Lower lobe of right lung (tissue), 2 donors: ENCODE data around the gene TMEM184A. TPM values are rescaled to one million over a fixed set of nuclear protein-coding genes. Genes with fewer than 3 reads are reported as not detected.
A peak's percentile ranks its signal among the peaks of the same experiment; 100 is the strongest.

Experiments used
- ATAC-seq, 2 donors: fragments of 200-7000 bp; cut with Tn5 transposase; one replicate each; pipeline ENCODE4 v1.9.1; 2020 to 2022; ENCODE audit warnings: mild to moderate bottlenecking in 2 of 2, moderate library complexity in 2 of 2
- DNase-seq: peaks from one replicate; pipeline ENCODE4 v3.0.0-alpha.2; 2020
- H3K27ac ChIP-seq: fragments of 200-600 bp; one replicate; pipeline ENCODE4 v1.8.0; 2022
- H3K27me3 ChIP-seq: fragments of 200-600 bp; one replicate; pipeline ENCODE4 v1.8.0; 2022; ENCODE audit warnings: low read depth
- H3K36me3 ChIP-seq: fragments of 200-600 bp; one replicate; pipeline ENCODE4 v1.8.0; 2022; ENCODE audit warnings: mild to moderate bottlenecking
- H3K4me1 ChIP-seq: fragments of 200-600 bp; one replicate; pipeline ENCODE4 v1.8.0; 2022
- H3K4me3 ChIP-seq: fragments of 200-600 bp; one replicate; pipeline ENCODE4 v1.8.0; 2022; ENCODE audit warnings: mild to moderate bottlenecking
- H3K9me3 ChIP-seq: fragments of 200-600 bp; one replicate; pipeline ENCODE4 v1.8.0; 2022
- intact Hi-C: fragments of 100-400 bp; cut with DNase I; formaldehyde crosslinking; loops from one replicate; pipeline ENCODE4 v1.11.0; 2022
- total RNA-seq: library from RNA; stranded (reverse); fragmentation: NEBNext Ultra II Directional; extraction: Animal tissue kit (Norgen Biotek cat#: 25700); gene quantifications from one replicate; pipeline ENCODE4 v1.2.1, GENCODE V29; 2021
- TF ChIP-seq, protein P1 (sequence below): fragments of 200-600 bp; IDR thresholded peaks from one replicate; pipeline ENCODE4 v1.8.0; 2022; ENCODE audit warnings: antibody characterized with exemption, mild to moderate bottlenecking
- donor health status: DM: no; HTN: yes; CAD: no; lungs with severe emphysema.

Gene TMEM184A
- total RNA-seq, 1 donor from 2014 or later: 4.3 TPM

DNA sequence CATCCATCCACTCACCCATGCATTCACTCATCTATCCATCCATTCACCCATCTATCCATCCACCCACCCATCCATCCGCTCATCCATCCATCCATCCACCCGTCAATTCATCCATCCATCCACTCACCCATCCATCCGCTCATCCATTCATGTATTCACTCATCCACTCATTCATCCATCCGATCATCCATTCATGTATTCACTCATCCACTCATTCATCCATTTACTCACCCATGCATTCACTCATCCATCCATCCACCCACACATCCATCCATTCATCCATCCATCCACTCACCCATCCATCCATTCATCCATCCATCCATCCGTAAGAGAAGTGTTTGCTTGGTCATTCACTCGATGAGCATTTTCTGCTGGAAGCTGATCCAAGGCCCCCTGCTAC, 22.5 kb upstream of the TMEM184A start:
- no peak overlapping the region for H3K4me3 ChIP-seq
- no peak for DNase-seq
- no peaks in the 10 kb centered on the region for H3K27me3 ChIP-seq
- peaks cover 8% of the 10 kb centered on the region for H3K4me1 ChIP-seq
- TF ChIP-seq, protein P1, sequence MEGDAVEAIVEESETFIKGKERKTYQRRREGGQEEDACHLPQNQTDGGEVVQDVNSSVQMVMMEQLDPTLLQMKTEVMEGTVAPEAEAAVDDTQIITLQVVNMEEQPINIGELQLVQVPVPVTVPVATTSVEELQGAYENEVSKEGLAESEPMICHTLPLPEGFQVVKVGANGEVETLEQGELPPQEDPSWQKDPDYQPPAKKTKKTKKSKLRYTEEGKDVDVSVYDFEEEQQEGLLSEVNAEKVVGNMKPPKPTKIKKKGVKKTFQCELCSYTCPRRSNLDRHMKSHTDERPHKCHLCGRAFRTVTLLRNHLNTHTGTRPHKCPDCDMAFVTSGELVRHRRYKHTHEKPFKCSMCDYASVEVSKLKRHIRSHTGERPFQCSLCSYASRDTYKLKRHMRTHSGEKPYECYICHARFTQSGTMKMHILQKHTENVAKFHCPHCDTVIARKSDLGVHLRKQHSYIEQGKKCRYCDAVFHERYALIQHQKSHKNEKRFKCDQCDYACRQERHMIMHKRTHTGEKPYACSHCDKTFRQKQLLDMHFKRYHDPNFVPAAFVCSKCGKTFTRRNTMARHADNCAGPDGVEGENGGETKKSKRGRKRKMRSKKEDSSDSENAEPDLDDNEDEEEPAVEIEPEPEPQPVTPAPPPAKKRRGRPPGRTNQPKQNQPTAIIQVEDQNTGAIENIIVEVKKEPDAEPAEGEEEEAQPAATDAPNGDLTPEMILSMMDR: no peak
- no peaks in the 10 kb centered on the region for H3K36me3 ChIP-seq
- intact Hi-C loops: no loop called here
- H3K9me3 ChIP-seq: no peaks in the 10 kb centered on the region
- H3K27ac ChIP-seq: no peak overlapping the region
- no peak for ATAC-seq

DNA sequence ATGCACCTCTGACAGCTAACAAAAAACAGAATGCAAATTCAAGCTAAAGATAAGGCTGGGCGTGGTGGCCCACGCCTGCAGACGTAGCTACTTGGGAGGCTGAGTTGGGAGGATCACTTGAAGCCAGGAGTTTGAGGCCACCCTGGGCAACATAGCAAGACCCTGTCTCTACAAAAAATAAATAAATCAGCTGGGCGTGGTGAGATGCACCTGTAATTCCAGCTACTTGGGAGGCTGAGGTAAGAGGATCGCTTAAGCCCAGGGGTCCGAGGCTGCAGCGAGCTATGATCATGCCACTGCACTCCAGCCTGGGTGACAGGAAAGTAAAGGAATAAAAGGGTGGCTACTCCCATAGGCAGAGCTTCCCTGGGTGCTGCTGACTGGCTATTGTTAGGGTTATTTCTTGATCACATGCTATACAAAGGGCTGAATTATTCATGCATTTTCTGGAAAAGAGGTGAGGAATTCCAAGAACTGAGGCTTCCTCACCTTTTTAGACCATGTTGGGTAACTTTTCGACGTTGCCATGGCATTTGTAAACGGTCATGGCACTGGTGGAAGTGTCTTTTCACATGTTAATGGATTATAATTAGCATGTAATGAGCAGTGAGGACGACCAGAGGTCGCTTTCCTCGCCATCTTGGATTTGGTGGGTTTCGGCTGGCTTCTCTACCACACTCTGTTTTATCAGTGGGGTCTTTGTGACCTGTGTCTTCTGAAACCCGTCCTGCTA, 20.7 kb upstream of the TMEM184A start:
- H3K36me3 ChIP-seq: no peaks in the 10 kb centered on the region
- peaks cover 17% of the 10 kb centered on the region for H3K4me1 ChIP-seq
- ATAC-seq: no peak
- TF ChIP-seq, protein P1: no peak
- H3K27me3 ChIP-seq: no peaks in the 10 kb centered on the region
- DNase-seq: no peak
- intact Hi-C loops: no loop called here
- no peak overlapping the region for H3K4me3 ChIP-seq
- H3K9me3 ChIP-seq: no peaks in the 10 kb centered on the region
- H3K27ac ChIP-seq: no peak overlapping the region

DNA sequence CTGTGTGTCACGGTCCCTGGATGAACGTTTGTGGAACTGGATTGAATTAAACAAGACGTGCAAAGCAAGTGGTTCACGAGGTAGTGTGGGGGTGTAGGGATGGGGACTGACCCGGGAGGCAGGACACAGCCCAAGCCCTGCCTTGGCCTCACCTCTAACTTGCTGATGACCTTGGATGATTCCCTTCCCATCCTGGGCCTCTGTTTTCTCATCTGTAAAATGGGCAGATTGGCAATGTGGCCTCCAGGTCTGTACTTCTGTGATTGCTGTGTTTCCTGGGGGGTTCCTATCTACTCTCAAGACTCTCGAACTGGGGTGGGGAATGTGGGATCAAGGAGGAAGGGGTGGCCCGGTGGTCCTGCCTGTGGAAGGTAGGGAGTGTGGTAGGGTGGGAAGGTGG, 19.8 kb upstream of the TMEM184A start:
- H3K4me3 ChIP-seq: no peak overlapping the region
- ATAC-seq: no peak
- intact Hi-C loops: no loop called here

DNA sequence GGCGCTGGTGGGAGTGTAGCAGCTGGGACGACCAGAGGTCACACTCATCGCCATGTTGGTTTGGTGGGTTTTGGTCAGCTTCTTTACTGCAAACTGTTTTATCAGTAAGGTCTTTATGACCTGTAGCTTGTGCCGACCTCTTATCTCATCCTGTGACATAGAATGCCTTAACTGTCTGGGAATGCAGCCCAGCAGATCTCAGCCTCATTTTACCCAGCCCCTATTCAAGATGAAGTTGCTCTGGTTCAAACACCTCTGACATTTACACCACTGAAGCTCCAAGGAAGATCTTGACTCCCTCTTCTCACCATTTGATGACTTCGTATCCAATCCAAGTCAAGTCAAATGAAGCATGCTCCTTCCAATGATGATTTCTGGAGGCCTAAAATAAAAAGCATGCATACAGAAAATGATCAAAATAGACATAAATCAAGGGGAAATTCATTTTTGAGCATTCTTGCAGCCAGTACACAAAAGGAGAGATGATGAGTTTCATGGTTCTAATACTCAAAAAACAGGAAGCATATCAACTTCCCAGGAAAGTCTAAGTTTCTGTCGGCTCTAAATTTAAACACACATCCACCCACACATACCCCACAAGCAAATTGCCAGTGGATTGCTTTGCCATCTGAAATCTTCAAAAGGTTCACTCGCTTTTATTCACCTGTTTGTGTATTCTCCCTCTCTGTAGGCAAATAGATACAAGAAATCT, 16.3 kb upstream of the TMEM184A start:
- Histone ChIP-seq H3K36me3 (peaks cover 5% of the 10 kb centered on the region), H3K27ac (peak overlapping the region; percentile 98), H3K9me3 (no peaks in the 10 kb centered on the region), H3K4me3 (no peak overlapping the region), H3K4me1 (peaks cover 39% of the 10 kb centered on the region), H3K27me3 (no peaks in the 10 kb centered on the region)
- TF ChIP-seq, protein P1: no peak
- ATAC-seq: no peak
- no peak for DNase-seq
- intact Hi-C loops: no loop called here

More for the DNA sequence above, 19.8 kb upstream of the TMEM184A start:
- no peak for DNase-seq
- TF ChIP-seq, protein P1: no peak
- Histone ChIP-seq H3K27ac (no peak overlapping the region), H3K27me3 (no peaks in the 10 kb centered on the region), H3K36me3 (no peaks in the 10 kb centered on the region), H3K4me1 (peaks cover 26% of the 10 kb centered on the region), H3K9me3 (no peaks in the 10 kb centered on the region)

DNA sequence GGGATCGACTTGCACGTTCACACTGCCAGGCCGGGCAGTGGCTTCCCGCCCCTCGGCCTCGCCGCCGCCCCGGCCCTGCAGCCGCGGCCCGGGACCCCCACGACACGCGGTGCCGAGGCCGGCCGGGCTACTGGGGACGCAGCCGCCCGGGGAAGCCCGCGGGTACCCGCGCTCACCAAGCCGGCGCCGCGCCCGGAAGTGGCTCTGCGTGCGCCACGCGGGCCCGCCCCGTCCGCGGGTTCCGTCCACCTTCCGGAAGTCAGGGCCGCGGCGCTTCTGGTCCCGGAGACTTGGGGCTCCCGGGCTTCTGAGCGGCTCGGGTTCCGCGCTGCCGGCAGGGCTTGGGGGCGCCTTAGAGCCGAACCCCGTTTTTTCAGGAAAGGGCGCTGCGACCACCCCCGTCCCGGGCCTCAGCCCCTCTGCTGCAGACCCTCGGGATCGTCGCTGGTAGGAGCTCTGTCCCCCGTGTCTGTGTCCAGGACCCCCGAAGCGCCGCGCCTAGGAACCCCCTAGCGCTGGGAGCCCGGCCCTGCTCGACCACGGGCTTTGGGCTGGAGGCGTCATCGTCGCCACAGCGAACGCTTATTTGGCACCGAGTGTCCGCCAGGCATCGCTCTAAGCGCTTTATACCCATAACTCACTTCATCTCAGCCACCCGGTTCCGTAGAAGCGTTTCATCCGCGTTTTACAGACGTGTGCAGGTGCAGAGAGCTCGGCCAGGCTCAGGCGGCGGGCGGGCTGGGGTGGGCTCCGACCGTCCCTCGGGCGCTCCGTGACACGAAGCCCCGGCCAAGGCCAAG, 14.0 kb upstream of the TMEM184A start, which contains the start of gene PSMG3:
PSMG3 (minus strand) TSS at position 200 of the 800 bp plus-strand sequence. CDS start 693 bp downstream, outside the sequence.
- Histone ChIP-seq H3K27me3 (no peaks in the 10 kb centered on the region), H3K36me3 (peaks cover 18% of the 10 kb centered on the region), H3K4me3 (peak within 1 kb of the TSS; percentile 90), H3K4me1 (peaks cover 39% of the 10 kb centered on the region), H3K27ac (peak within 1 kb of the TSS; percentile 98), H3K9me3 (no peaks in the 10 kb centered on the region)
- DNase-seq (peak; percentile 96), ATAC-seq (peak; percentile 96 to 98)
- intact Hi-C loops: no loop called here
- TF ChIP-seq, protein P1: peak; percentile 32
